OCI-LY7 (cell line): ENCODE data around the gene CRX.

Source experiments
- CTCF ChIP-seq: fragments of 200-600 bp; sonication (generic); conservative IDR thresholded peaks from 2 replicates; pipeline ENCODE4 v1.5.1; 2014; ENCODE audit warnings: mild to moderate bottlenecking, antibody characterized with exemption, low read length, moderate library complexity, mixed read lengths
- EZH2phosphoT487 ChIP-seq: fragments of 200-600 bp; sonication (generic); IDR thresholded peaks from 2 replicates; pipeline ENCODE4 v1.6.1; 2018; ENCODE audit warnings: low read depth, borderline replicate concordance, mild to moderate bottlenecking, mixed run types, antibody characterized with exemption, low read length, moderate library complexity, mixed read lengths

GRCh38 chr19:47886010-47886559 lies 64.3 kb downstream of the CRX start, which contains the start of gene SULT2A1:
- TF ChIP-seq CTCF (no peak), EZH2phosphoT487 (no peak)
